ENCODE results near the gene GINS2. TPM values are rescaled to one million over a fixed set of nuclear protein-coding genes. Genes with fewer than 3 reads are reported as not detected.

Gene GINS2
- total RNA-seq, 6 experiments from 2014 or later: 0.49 to 4.7 (median 1.3) TPM

GRCh38 chr16:85724126-85724879 lies 35.5 kb upstream of the GINS2 start:
- Histone ChIP-seq H3K9me3 (no peaks in the 10 kb centered on the region), H3K27ac (no peak overlapping the region), H3K4me1 (peaks cover 0 to 8% (median 3%) of the 10 kb centered on the region in 4 donors), H3K36me3 (no peaks in the 10 kb centered on the region), H3K27me3 (no peaks in the 10 kb centered on the region), H3K4me3 (no peak overlapping the region)
- ATAC-seq (no peak), DNase-seq (no peak)
- TF ChIP-seq POLR2A (IDR thresholded peaks at IDR 0.05) (no peak), CTCF (IDR thresholded peaks at IDR 0.05) (no peak)
- WGBS (ENCODE audit: insufficient coverage, low coverage, low lambda C conversion rate, missing lambda C conversion rate): 72% methylated on average over 9 of the region's 20 CpGs
- intact Hi-C loops (cut with DNase I): no loop called here

- Histone ChIP-seq H3K27ac (no peak overlapping the region), H3K4me1 (peaks cover 0 to 15% (median 3%) of the 10 kb centered on the region in 4 donors), H3K27me3 (no peaks in the 10 kb centered on the region), H3K36me3 (no peaks in the 10 kb centered on the region), H3K4me3 (no peak overlapping the region), H3K9me3 (no peaks in the 10 kb centered on the region)
- no peak for DNase-seq
- intact Hi-C loops (cut with DNase I): no loop called here
- WGBS (ENCODE audit: insufficient coverage, low coverage, low lambda C conversion rate, missing lambda C conversion rate): 75% methylated on average over 1 of the region's 20 CpGs
- ATAC-seq: no peak
- TF ChIP-seq POLR2A (IDR thresholded peaks at IDR 0.05) (no peak), CTCF (IDR thresholded peaks at IDR 0.05) (no peak)
Measured at GRCh38 chr16:85722128-85722893, 33.6 kb upstream of the GINS2 start.

GRCh38 chr16:85720302-85720637 lies 31.5 kb upstream of the GINS2 start:
- H3K4me1 ChIP-seq: peaks cover 0 to 15% (median 3%) of the 10 kb centered on the region in 4 donors
- TF ChIP-seq CTCF (IDR thresholded peaks at IDR 0.05): no peak
- no peaks in the 10 kb centered on the region for H3K9me3 ChIP-seq
- no peak overlapping the region for H3K4me3 ChIP-seq
- no peaks in the 10 kb centered on the region for H3K27me3 ChIP-seq
- H3K27ac ChIP-seq: no peak overlapping the region
- peak; percentile 91 to 94 (median 94) for DNase-seq
- ATAC-seq: peak; percentile 89 to 93 (median 92)
- intact Hi-C loops (cut with DNase I): no loop called here
- 16% methylated on average over 3 of the region's 4 CpGs for WGBS (ENCODE audit: insufficient coverage, low coverage, low lambda C conversion rate, missing lambda C conversion rate)
- no peaks in the 10 kb centered on the region for H3K36me3 ChIP-seq

- Histone ChIP-seq H3K4me1 (peaks cover 0 to 15% (median 3%) of the 10 kb centered on the region in 4 donors), H3K27ac (no peak overlapping the region), H3K36me3 (no peaks in the 10 kb centered on the region), H3K27me3 (no peaks in the 10 kb centered on the region), H3K9me3 (no peaks in the 10 kb centered on the region), H3K4me3 (no peak overlapping the region)
- ATAC-seq (no peak), DNase-seq (no peak)
- 68% methylated on average over 7 of the region's 11 CpGs for WGBS (ENCODE audit: insufficient coverage, low coverage, low lambda C conversion rate, missing lambda C conversion rate)
- TF ChIP-seq CTCF (IDR thresholded peaks at IDR 0.05) (no peak), POLR2A (IDR thresholded peaks at IDR 0.05) (no peak)
- intact Hi-C loops (cut with DNase I): loop anchor here (5.0 to 10.0 kb wide), 2 partner anchors 57 to 65 kb away; no protein-coding TSS in a partner anchor
Measured at GRCh38 chr16:85719605-85720301, 31.0 kb upstream of the GINS2 start.
